Putamen (tissue), 1 donor: ENCODE data around the gene TRIB2.

Experiments
- DNase-seq: peaks from one replicate; pipeline ENCODE4 v3.0.0-alpha.2; 2016; ENCODE audit warnings: low spot score

The TRIB2 gene

DNA sequence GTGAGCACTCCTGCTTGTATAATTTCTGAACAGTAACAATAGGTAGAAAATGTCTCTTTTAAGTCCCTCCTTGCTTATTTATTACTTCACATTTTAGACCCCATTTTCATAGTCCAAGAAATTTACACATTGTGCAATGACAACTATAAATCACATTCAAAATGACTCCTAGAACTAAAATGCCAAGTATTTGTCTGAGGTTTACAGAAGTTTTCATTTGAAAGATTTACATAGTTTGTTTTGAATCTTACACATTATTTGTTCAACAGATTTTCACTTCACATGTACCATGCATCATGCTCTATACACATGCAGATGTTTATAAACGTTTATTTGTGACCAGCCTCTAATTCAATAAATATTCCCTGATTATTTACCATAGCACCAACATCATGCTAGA is 15.7 kb upstream of the TRIB2 start:
- DNase-seq = no peak

DNA sequence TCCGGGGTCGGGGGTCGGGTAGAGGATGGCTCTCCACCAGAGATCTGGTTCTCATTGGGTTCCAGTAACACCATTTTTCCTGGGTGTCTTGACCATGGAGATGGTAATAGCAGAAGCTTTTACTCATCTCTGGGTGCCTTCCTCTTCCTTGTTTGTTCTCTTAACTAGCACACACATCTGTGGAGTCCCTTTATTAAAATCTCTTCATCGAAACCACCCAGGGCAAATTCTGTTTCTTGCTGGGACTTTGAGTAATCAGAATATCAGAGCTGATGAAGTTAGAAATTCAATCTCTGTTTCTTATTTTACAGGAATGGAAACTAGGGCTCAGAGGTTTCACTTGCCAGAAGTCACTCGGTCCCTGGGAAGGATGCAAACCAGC is 15.0 kb upstream of the TRIB2 start:
- DNase-seq = no peak

DNA sequence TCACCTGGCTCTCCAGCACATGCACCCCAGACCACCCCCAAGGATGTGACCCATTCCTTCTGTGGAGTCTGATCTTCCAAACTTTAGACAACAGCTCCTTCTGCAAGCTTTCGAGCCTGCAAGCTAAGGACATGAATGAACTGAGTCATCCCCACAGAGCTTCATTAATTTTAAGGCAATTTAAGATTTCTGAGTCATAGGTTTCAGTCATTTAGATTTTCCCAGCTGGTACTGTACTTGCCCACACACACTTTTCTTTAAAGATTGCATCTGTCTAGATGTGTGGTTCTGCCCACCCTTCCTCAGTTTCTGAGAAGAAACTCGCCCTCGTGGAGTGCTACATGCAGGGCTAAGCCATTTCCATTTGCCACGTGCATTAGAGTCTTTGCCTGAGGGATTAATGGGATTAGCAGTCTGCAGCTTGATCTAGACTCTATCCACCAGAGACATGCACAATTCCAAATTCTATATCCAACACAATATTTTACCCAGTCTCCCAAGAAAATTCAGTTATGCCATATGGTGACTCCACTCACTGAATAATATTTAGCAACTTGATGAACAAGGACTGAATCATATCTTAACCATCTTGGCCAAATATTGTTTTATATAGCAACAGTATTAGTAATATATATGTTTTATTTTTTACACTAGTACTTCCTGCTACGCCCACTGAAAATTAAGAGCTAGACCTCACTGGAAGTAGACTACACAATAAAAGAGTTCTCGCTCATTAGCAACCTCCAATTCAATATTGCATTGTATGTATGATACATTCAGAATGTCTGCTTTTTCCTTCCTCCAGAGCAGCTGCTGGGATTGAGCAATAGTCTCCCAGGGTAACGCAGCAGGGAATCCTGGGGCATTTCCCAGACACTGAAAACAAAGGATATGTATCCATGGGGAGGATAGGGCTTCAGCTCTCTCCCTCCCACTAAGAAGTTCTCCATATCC is 14.3 kb upstream of the TRIB2 start:
- peak; percentile 71 for DNase-seq

DNA sequence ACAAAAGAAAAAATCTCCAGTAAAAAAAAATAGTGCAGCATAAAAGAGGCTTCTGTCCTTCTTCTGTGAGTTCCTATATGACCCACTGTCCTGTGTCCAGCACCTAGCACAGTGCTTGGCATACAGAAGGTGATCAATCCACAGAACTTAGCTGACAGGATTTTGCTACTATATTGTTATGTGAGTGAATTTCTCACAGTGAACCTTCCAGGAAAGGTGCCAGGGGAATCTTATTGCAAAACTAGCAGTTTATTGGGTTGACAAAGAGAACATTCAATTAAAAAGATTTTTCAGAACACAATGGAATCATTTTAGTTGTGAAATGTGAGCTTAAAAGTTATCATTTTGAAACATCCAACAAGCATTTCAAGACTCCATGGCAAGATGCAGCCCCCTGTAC is 12.4 kb upstream of the TRIB2 start:
- no peak for DNase-seq

DNA sequence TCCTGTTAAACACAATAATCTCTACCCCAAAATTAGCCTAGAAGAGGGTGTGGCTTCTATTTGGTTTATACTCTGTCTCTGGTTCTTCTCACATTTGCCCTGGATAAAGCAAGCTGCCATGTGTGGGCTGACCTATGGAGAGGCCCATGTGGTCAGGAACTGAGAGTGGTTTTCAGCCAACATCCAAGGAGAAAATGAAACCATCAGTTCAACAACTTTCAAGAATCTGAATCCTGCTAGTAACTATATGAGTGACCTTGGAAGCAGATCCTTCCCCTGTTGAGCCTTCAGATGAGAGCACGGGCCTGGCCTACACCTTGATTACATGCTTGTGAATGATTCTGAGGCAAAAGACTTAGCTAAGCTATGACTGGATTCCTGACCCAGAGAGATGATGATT is 11.5 kb upstream of the TRIB2 start:
- DNase-seq = no peak

DNA sequence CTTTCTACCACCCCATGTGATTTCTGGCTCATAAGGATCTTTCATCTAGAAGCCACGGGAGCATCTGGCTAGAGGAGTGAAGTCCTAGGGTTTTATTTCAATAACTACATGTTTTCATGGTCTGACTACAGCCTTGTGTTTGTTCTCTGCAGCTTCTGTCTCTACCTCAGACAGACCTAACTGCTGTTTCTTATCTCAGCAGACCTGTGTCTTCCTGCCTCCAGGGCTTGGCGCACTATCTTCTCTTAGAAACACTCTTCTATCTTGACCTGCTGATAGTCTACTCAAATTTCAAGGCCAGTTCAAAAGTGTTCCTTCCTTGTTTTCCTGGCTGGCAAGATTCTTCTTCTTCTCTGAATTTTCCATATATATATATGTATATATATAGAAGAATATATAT is 11.0 kb upstream of the TRIB2 start:
- no peak for DNase-seq

DNA sequence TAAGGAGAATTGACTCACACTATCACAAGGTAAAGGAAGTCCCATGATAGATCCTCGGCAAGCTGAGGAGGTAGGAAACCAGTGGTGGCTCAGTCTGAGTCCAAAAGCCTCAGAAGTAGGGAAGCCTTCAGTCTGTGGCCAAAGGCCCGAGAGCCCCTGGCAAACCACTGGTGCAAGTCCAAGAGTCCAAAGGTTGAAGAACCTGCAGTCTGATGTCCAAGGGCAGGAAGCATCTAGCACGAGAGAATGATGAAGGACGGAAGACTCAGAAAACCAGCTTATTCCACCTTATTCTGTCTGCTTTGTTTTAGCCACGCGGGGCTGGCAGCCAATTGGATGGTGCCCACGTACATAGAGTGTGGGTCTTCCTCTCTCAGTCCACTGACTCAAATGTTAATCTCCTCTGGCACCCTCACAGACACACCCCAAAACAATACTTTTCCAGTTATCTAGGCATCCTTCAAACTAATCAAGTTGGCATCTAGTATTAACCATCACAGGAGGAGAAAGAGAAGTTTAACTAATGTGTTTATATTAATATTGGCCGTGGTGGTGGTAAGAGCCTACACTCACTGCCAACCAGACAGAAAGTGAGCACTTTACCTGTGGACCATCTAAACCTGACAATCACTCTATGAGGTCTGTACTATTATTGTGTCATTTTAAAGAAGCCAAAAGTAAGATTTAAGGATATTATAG is 8.1 kb upstream of the TRIB2 start:
- no peak for DNase-seq

DNA sequence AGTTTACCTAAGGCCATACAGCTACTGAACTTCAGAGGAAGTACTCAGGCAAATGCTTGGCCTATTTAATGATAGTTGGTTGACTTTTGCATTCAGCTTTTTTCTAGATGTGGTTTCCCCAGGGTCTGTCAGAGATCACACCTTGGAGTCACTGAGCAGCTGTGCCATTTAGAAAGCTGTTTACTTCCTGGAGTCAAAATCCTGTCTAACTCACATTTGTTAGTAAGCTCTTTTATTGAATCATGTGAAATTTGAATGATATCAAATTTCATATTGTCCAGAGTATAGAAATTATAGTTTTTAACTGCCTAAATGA is 7.6 kb upstream of the TRIB2 start:
- no peak for DNase-seq

DNA sequence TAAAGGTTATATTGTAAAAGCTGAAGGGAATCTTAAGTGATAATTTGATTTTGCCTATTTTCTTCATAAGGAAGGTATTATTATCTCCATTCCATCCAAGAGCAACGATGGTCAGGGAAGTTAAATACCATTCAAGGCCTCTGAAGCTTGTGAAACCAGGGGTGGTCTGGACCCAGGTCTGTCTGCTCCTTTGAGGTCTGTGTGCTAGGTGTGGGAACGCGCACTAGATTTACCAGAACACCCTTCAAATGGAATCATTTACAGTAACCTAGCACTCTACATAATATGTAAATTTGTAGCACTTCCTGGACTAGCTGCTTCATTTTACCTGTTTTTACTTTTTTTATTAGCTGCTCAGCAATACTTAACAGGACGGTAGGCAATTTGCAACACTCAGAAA is 6.4 kb upstream of the TRIB2 start:
- DNase-seq = no peak

DNA sequence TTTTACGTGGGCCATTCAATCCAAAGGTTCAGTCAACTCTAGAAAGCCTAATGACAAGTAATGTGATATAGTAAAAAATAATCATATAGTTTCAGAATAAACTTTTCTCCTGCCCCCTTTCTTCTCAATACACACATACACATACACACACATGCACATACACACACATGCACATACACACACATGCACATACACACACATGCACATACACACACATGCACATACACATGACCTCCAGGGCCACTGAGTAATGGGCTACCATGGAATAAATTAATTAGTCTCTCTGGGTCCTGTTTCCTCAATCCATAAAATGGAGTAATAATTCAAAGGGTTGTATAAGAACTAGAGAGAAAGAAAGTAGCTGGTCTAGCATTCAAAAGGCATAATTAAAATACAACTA is 5.4 kb upstream of the TRIB2 start:
- no peak for DNase-seq

DNA sequence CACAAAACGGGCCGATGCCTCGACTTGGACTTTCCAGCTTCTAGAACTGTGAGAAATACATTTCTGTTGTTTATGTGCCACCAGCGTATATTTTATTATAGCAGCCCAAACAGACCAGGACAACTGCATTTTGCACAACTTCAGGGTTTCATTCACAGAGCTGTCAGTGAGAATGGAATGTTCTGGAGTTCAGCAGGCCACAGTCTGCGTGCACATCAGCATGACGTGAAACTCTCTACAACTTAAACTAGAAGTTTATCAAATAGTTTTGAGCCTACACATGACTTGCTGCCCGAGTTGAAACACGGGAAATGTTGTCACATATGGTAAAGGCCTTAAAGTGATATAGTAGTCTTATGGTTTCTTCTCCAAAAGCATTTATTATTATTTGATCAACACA is 3.9 kb upstream of the TRIB2 start:
- no peak for DNase-seq

DNA sequence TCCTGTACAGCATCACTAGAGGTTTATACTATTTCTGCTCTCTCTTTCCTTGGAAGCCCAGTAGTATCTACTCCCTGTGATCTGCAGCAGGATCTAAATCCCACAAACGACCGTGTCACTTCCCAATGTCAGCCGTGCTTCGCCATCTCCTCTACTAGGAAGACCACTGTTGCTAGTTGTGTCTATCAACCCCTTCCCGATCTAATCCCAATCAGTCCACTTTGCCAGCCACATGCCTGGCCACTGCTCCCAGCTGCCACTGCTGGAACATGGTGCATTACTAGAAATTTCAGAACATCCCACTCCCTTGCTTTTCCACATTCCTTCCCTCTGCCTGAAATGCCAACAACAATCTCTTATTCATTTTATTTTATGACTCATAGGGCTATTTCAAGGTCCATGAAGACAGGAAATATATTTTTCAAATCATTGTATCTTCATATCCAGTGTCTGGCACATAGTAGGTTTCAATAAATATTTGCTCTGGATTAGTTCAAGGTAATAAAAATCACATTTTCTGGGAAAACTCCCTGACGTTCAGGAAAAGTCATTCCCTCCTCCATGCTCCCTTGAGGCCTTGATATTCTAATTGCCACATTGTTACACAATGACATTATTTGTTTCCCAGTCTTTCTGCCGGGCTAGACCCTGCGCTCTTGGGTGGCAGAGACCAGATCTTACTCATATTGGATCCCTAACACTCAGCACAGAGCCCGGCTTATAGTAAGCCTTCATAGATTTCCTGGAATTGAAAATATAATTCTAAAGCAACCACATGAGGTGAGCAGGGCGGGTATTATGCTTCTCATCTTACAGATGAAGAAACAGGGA is 2.1 kb upstream of the TRIB2 start:
- no peak for DNase-seq

DNA sequence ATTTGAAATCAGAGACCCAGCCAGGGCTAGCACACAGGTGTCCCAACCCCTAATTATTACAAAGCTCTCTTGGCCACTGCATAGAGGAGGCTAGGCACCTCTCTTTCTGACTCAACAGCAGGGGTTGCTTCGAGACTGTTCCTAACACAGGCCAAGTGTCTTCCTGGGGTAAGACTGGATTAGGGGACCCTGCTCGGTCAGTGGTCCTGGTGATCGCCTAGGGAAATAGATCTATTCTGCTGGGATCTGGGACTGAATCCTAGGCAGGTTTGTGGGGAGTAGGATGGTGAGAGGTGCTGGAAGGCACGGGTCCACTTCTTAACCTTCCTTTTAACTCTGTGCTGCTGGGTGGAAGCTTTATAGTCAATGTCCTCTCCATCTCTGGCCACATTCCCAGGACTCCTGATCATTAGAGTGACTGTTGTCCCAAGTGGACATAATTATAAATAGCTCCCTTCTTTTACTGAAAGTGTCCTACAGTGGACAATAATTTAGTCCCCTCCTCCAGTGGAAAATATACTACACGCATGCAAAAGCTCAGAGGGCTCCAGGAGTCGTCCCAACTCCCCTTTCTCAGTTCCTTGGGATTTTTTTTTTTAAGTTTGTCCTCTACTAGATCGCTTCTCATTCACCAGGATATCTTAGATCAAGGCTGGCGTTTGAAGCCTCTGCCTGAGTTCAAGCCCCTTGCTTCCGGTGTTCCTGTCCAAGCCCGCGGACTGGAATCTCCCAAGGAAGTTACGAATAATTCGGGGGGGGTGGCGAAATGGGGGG is 1.3 kb upstream of the TRIB2 start:
- no peak for DNase-seq

DNA sequence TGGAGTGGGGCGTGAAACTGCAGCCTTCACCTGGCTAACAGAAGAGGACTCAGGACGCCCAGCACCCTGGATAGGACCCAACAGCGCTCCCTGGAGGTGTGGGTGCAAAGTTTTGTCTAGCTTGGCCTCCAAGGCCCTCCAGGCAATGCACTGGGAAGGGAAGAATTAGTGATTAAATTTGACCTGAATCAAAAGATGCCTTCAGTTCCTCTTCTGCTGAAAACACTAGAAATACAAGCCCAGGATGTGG is 779 bp upstream of the TRIB2 start:
- DNase-seq = peak; percentile 79

DNA sequence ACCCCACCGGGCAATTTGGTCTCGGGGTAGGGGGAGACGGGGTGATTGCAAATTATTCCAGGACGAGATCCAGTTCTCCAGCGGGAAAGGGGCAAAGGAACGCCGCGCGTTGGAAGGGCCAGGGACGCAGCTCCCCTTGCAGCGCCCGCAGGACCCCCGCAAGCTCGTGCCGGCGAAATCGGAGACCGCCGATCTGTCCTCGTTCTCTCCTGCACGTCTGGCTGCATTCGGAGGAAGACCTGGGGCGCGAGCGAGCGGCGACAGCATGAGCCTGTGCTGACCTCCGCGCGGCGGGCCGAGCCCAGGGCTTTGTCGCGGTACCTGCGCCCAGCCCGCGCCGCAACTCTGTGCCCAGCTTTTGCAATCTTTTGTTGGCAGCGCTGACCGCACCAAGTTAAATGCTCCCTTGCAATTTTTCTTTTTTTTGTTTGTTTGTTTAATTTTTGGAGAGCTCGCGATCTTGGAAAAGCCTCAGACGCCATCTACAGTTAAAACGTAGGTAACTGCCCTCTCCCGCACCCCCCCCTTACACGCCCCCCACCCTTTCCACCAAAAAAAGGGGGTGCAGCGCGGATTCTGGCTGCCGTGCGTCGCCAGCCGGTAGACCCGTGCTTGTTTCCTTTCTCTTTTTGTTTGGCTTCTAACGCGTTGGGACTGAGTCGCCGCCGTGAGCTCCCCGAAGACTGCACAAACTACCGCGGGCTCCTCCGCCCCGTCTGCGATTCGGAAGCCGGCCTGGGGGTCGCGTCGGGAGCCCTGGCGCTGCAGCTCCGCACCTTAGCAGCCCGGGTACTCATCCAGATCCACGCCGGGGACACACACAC is 667 bp downstream of the TRIB2 start:
- DNase-seq = no peak

DNA sequence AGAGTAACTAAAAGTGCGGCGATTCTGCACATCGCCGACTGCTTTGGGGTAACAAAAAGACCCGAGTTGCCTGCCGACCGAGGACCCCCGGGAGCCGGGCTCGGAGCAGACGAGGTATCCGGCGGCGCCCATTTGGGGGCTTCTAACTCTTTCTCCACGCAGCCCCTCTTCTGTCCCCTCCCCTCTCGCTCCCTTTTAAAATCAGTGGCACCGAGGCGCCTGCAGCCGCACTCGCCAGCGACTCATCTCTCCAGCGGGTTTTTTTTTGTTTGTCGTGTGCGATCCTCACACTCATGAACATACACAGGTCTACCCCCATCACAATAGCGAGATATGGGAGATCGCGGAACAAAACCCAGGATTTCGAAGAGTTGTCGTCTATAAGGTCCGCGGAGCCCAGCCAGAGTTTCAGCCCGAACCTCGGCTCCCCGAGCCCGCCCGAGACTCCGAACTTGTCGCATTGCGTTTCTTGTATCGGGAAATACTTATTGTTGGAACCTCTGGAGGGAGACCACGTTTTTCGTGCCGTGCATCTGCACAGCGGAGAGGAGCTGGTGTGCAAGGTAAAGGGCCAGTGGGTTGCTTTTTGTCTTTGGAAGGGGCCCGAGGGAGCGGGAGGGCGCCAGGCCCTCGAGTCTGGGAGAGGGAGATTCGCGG is 1.4 kb downstream of the TRIB2 start:
- DNase-seq = no peak

DNA sequence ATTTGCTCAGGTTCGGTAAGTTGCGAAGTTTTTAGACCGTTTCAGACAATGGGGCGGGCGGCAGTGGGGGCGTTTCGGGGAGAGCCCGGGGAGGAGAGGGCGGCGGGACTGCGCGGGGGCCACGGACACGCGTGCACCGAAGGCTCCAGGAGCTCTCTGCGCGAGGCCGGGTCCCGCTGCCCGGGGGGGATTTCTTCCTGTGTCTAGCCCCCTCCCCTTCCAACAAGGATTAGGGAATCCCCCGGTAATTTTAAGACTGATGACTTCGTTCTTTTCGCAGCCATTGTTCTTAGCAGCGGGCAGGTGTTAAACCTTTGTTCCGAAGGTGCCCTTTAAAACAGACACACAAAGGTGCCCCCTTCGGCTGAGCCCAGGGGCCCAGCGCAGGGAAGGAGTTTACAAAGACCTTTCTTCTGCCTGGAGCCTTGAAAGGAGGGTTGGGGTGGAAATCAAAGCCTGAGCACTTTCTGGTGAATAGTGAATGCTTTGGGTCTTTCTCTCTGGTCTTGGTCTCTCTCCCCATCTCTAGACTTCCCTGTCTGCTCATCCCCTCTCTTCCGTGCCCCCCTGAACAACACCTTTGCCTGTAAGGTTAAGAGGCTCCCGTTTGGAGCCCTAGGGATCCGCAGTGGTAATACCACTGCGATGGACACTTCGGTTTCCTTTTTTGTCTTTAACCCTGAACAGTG is 2.1 kb downstream of the TRIB2 start:
- no peak for DNase-seq

DNA sequence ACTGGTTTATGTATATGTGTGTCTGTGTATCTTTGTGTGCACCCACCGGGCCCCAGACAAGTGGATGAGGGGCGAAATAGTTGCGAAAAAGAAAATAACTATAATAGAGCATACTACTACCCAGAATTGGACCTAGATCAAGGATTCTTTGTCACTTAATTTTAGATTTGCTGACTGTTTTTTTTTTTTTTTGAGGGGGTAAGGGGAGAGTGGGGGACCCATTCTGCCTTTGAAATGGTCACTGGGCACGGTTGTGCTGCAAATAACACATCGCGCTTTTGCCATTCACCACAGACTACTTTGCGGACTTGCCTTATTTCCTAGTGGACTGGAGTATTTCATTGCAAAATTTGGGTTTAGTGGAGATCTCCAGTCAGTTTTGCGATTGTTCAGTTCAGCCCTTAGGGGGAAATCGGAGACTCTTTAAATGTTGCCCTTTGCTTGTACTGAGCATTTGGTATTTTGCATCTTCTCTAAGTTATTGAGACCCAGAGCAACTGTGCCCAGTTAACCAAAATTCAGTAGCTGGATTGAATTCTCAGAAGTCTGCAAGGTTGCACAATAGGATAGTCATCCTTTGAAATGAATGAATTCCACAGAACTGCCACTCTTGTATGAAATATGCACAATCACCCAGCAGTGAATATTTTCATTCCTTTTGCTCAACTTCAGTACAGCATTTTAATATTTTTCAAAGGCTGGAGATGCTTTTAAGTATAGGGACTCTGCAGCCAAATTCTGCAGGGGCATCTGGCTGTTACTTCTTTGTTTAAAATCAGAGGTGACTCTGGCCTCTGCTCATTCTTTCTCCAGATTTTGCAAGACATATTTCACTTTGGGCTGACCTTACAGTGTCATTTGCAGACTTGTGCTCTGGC is 2.9 kb downstream of the TRIB2 start:
- DNase-seq = no peak

DNA sequence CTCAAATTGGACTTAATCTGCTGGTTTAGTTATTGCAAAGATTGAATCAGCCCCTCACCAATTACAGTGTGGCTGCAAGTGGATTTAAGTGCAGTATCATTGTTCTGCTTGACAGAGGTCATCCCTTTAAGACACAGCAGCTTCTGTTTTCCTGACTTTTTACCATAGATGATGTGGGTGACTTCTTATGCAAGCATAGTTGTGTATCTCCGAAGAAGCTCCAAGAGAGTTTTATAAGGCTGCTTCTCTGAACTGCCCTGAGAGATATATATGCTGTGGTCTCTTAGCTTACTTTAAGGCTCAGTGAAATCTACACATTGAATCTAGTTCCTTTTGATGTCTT is 3.5 kb downstream of the TRIB2 start:
- DNase-seq = no peak
